OCI-LY7 (cell line): ENCODE data around the gene ROM1. TPM values are rescaled to one million over a fixed set of nuclear protein-coding genes. Genes with fewer than 3 reads are reported as not detected.

Experiments
- BruUV-seq: library from RNA; stranded (reverse); fragments of 400-500 nt; replicated peaks from 2 replicates; lab custom pipeline; 2021; lab: Mats Ljungman, UMichigan
- CTCF ChIA-PET: fragments of 300-600 bp; sonication (Branson Sonifier 250); formaldehyde crosslinking; loops from one replicate; lab custom pipeline; 2022; ENCODE audit warnings: antibody characterized with exemption; ENCODE audit not compliant: unreplicated experiment; lab: Charles Lee
- POLR2A ChIA-PET: fragments of 300-600 bp; sonication (Branson Sonifier 250); formaldehyde crosslinking; loops from one replicate; lab custom pipeline; 2022; ENCODE audit warnings: antibody characterized with exemption; lab: Charles Lee
- DNase-seq: peaks from one replicate; pipeline ENCODE4 v3.0.0-alpha.2; 2015; ENCODE audit warnings: low spot score
- H2AFZ ChIP-seq: fragments of 200-600 bp; sonication (generic), shearing (Covaris generic); 2 replicates; pipeline ENCODE4 v1.6.1; 2014; ENCODE audit warnings: mild to moderate bottlenecking, antibody characterized with exemption, low read length, moderate library complexity
- H3K27ac ChIP-seq: fragments of 200-600 bp; sonication (generic); 2 replicates; pipeline ENCODE4 v1.5.1; 2014; ENCODE audit warnings: mixed run types, low read depth, mild to moderate bottlenecking, moderate library complexity, low read length, inconsistent platforms; ENCODE audit not compliant: poor library complexity, severe bottlenecking
- H3K36me3 ChIP-seq: fragments of 200-600 bp; sonication (generic); 2 replicates; pipeline ENCODE4 v1.6.1; 2014; ENCODE audit warnings: mild to moderate bottlenecking, antibody characterized with exemption, low read length, moderate library complexity, mixed read lengths; ENCODE audit not compliant: insufficient read depth
- H3K4me1 ChIP-seq: fragments of 200-600 bp; sonication (generic); 2 replicates; pipeline ENCODE4 v1.5.1; 2014; ENCODE audit warnings: mild to moderate bottlenecking, low read length; ENCODE audit not compliant: insufficient read depth, poor library complexity, severe bottlenecking
- H3K4me2 ChIP-seq: fragments of 200-600 bp; sonication (generic); 2 replicates; pipeline ENCODE4 v1.6.1; 2014; ENCODE audit warnings: mild to moderate bottlenecking, low read length
- H3K4me3 ChIP-seq: fragments of 200-600 bp; sonication (generic); 2 replicates; pipeline ENCODE4 v1.5.1; 2014; ENCODE audit warnings: mild to moderate bottlenecking, low read depth, low read length; ENCODE audit not compliant: poor library complexity, severe bottlenecking
- H3K79me2 ChIP-seq: fragments of 200-600 bp; sonication (generic); 2 replicates; pipeline ENCODE4 v1.6.1; 2016; ENCODE audit warnings: low read depth, mild to moderate bottlenecking, low read length, moderate library complexity, mixed read lengths; ENCODE audit not compliant: insufficient read depth
- H3K9me2 ChIP-seq: fragments of 200-600 bp; sonication (generic); 2 replicates; pipeline ENCODE4 v1.6.1; 2016; ENCODE audit warnings: mild to moderate bottlenecking, low read length, mixed read lengths; ENCODE audit not compliant: insufficient read depth
- H3K9me3 ChIP-seq: fragments of 200-600 bp; sonication (generic); 2 replicates; pipeline ENCODE4 v1.6.1; 2014; ENCODE audit warnings: mild to moderate bottlenecking, mixed run types, low read length, mixed read lengths
- H4K20me1 ChIP-seq: fragments of 200-600 bp; sonication (generic); 2 replicates; pipeline ENCODE4 v1.6.1; 2014; ENCODE audit warnings: mild to moderate bottlenecking, antibody characterized with exemption, low read length, moderate library complexity, mixed read lengths; ENCODE audit not compliant: insufficient read depth
- CTCF ChIP-seq: fragments of 200-600 bp; sonication (generic); conservative IDR thresholded peaks from 2 replicates; pipeline ENCODE4 v1.5.1; 2014; ENCODE audit warnings: mild to moderate bottlenecking, antibody characterized with exemption, low read length, moderate library complexity, mixed read lengths
- EZH2phosphoT487 ChIP-seq: fragments of 200-600 bp; sonication (generic); IDR thresholded peaks from 2 replicates; pipeline ENCODE4 v1.6.1; 2018; ENCODE audit warnings: low read depth, borderline replicate concordance, mild to moderate bottlenecking, mixed run types, antibody characterized with exemption, low read length, moderate library complexity, mixed read lengths
- intact Hi-C: fragments of 100-400 bp; cut with micrococcal nuclease; formaldehyde crosslinking; loops from one replicate; pipeline ENCODE4 v1.10.0; 2022; ENCODE audit not compliant: unreplicated experiment
- total RNA-seq, 2 experiments: library from RNA; depleted of rRNA in 1 of 2; stranded (reverse); fragments of >200 nt in 1 of 2; shearing (Covaris generic) in 1 of 2; gene quantifications; 2 replicates each; pipeline ENCODE4 v1.2.3, GENCODE V29; 2014 to 2022

The ROM1 gene
- total RNA-seq, 2 experiments from 2014 or later = 0.69 to 2.5 TPM

DNA sequence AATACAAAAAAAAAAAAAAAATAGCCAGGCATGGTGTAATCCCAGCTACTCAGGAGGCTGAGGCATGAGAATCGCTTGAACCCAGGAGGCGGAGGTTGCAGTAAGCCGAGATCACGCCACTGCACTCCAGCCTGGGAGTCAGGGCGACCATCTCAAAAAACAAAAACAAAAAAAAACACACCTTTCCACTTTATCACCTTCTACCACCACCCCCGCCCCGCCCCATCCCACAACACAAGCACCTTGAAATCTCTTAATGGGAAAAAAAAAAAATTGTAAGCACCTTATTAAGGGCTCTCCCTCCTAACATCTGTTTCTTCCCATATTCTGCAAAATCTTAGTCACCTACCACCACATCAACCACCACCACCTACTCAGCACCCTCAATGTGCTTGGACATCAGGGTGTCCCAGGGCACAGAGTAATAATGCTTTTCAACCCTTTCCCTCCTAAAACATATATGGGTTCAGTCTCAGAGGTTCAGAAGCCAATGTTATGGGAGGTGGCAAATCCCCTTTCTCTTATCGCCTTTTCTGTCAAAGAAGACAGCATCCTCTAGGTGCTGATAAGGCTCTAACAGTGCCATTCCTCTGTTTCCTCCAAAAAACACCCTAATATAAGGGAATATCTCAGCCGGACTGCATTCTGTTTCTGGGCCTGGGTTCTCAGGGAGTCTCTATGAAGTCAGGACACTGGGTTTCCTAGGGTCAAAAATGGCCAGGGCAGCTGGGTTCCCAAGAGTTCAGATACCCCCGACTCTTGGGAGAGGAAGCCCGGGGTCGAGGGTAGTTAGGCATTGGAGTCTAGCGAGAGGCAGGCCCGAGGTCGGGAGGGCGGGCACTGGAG lies 39.3 kb downstream of the ROM1 start:
- H3K4me1 ChIP-seq = peaks cover 26% of the 10 kb centered on the region
- DNase-seq = no peak
- peak overlapping the region; percentile 96 for H3K4me2 ChIP-seq
- POLR2A ChIA-PET = interaction anchor here (1.0 to 10.5 kb wide), 5 partner anchors 11 to 102 kb away, joined by 4 to 159 read pairs (median 5); partner anchors contain the start of genes C11orf98, CSKMT, EEF1G and TUT1
- H3K9me3 ChIP-seq = no peaks in the 10 kb centered on the region
- H3K27ac ChIP-seq = peak overlapping the region; percentile 73
- peaks cover 24% of the 10 kb centered on the region for H3K79me2 ChIP-seq
- no TSS peak for BruUV-seq
- intact Hi-C loops = loop anchor here (1.0 to 2.0 kb wide), 3 partner anchors 13 to 62 kb away; partner anchors contain the start of genes C11orf98, CSKMT and TUT1
- H3K4me3 ChIP-seq = peak overlapping the region; percentile 97
- CTCF ChIA-PET = interaction anchor here (0.6 kb wide), 2 partner anchors 30 to 31 kb away, joined by 3 to 7 read pairs; partner anchors contain the start of gene B3GAT3
- no peaks in the 10 kb centered on the region for H4K20me1 ChIP-seq
- TF ChIP-seq EZH2phosphoT487 = no peak
- H3K36me3 ChIP-seq = peaks cover 25% of the 10 kb centered on the region
- no peaks in the 10 kb centered on the region for H3K9me2 ChIP-seq
- H2AFZ ChIP-seq = peak overlapping the region; percentile 97; the same call in 1 of the 2 replicates

DNA sequence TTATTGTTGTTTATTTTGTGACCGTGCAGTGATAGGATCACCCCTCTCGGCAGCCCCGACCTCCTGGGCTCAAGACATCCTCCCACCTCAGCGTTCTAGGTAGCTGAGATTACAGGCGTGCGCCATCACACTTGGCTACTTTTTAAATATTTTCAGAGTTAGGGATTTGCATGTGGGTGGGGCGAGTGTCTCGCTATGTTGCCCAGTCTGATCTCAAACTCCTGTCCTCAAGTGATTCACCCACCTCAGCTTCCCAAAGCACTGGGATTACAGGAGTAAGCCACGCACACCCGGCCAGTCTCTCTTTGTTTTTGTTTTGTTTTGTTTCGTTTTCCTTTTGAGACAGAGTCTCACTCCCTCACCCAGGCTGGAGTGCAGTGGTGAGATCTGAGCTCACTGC lies 41.2 kb downstream of the ROM1 start:
- no peaks in the 10 kb centered on the region for H3K9me3 ChIP-seq
- no peak overlapping the region for H3K4me3 ChIP-seq
- TF ChIP-seq EZH2phosphoT487 (no peak), CTCF (no peak)
- H3K4me1 ChIP-seq = peaks cover 25% of the 10 kb centered on the region
- ChIA-PET POLR2A (interaction anchor here (0.5 to 10.5 kb wide), 4 partner anchors 12 to 62 kb away, joined by 3 to 159 read pairs (median 4); partner anchors contain the start of genes C11orf98 and CSKMT), CTCF (interaction anchor here (0.6 kb wide), 1 partner anchor 62 kb away, joined by 4 read pairs; no protein-coding TSS in a partner anchor)
- intact Hi-C loops = no loop called here
- H3K27ac ChIP-seq = no peak overlapping the region
- H3K36me3 ChIP-seq = peaks cover 6% of the 10 kb centered on the region
- H3K4me2 ChIP-seq = peak overlapping the region; percentile 3
- no TSS peak for BruUV-seq
- H3K79me2 ChIP-seq = peaks cover 24% of the 10 kb centered on the region
- H4K20me1 ChIP-seq = no peaks in the 10 kb centered on the region
- DNase-seq = no peak
- H2AFZ ChIP-seq = no peak overlapping the region
- no peaks in the 10 kb centered on the region for H3K9me2 ChIP-seq

GRCh38 chr11:62656796-62657429 lies 43.9 kb downstream of the ROM1 start:
- peaks cover 17% of the 10 kb centered on the region for H3K36me3 ChIP-seq
- H3K4me3 ChIP-seq = no peak overlapping the region
- H3K4me1 ChIP-seq = peaks cover 12% of the 10 kb centered on the region
- H3K9me3 ChIP-seq = no peaks in the 10 kb centered on the region
- BruUV-seq = no TSS peak
- no peaks in the 10 kb centered on the region for H3K9me2 ChIP-seq
- no peak for DNase-seq
- H2AFZ ChIP-seq = no peak overlapping the region
- ChIA-PET POLR2A (interaction anchor here (0.9 to 10.5 kb wide), 3 partner anchors 10 to 173 kb away, joined by 3 to 159 read pairs (median 3); partner anchors contain the start of genes C11orf98, CSKMT and ZBTB3), CTCF (no interaction called here)
- intact Hi-C loops = no loop called here
- H3K79me2 ChIP-seq = peaks cover 17% of the 10 kb centered on the region
- H4K20me1 ChIP-seq = no peaks in the 10 kb centered on the region
- H3K27ac ChIP-seq = no peak overlapping the region
- TF ChIP-seq CTCF = no peak
- no peak for TF ChIP-seq EZH2phosphoT487
- H3K4me2 ChIP-seq = no peak overlapping the region
